ENCODE results near the gene SMG6. TPM values are rescaled to one million over a fixed set of nuclear protein-coding genes. Genes with fewer than 3 reads are reported as not detected.

The SMG6 gene
- polyA plus RNA-seq, 1 of the 3 experiments (the other 2 are of a cell fraction), result 15.7 TPM

GRCh38 chr17:2054512-2055291 lies 248.9 kb downstream of the SMG6 start, which contains the start of gene HIC1:
Gene HIC1, plus strand, starts transcription at chr17:2055103. Its CDS starts 1,588 bp downstream, at chr17:2056691.
- Histone ChIP-seq H3K79me2 (ENCODE audit: insufficient read depth) (no peaks in the 10 kb centered on the region), H3K27ac (ENCODE audit: low read depth in 2 of 2, low read length in 1 of 2) (peak within 1 kb of the TSS in 1 of 2 experiments; percentile 55; a peak in 1 of 4 replicates), H3K9ac (peak within 1 kb of the TSS; percentile 57; the same call in 1 of the 2 replicates), H2AFZ (ENCODE audit: low read depth) (peak within 1 kb of the TSS; percentile 41; the same call in 1 of the 2 replicates), H3K27me3 (ENCODE audit: insufficient read depth) (no peaks in the 10 kb centered on the region), H3K4me2 (peak within 1 kb of the TSS; percentile 92), H3K9me2 (no peaks in the 10 kb centered on the region), H4K20me1 (ENCODE audit: insufficient read depth) (peaks cover 5% of the 10 kb centered on the region; the same call in 1 of the 2 replicates), H3K4me3 (ENCODE audit: low read depth in 2 of 2, low read length in 1 of 2) (peak within 1 kb of the TSS; percentile 57 to 62), H3K4me1 (ENCODE audit: control insufficient read depth in 1 of 2, insufficient read depth in 2 of 2, low read depth in 1 of 2, low read length in 1 of 2) (peaks cover 0 to 6% of the 10 kb centered on the region in 2 experiments; a peak in 1 of 4 replicates), H3K9me3 (no peaks in the 10 kb centered on the region), H3F3A (replicated peaks; ENCODE audit: insufficient read depth) (peaks cover 12% of the 10 kb centered on the region), H3K36me3 (replicated peaks in 1 of 2; ENCODE audit: control insufficient read depth in 1 of 2, insufficient read depth in 2 of 2, low read length in 1 of 2) (peaks cover 0 to 6% of the 10 kb centered on the region in 2 experiments)
- CTCF ChIA-PET, result interaction anchor here (0.6 to 8.0 kb wide), 65 partner anchors 11 to 315 kb away, joined by 3 to 185 read pairs (median 5); partner anchors contain the start of gene OVCA2
- WGBS (ENCODE audit: low lambda C conversion rate), result 60% methylated on average over 1 of the region's 72 CpGs
- POLR2A ChIA-PET, result interaction anchor here (1.5 kb wide), 1 partner anchor 190 kb away, joined by 9 read pairs; no protein-coding TSS in a partner anchor
- peak; percentile 93 for DNase-seq
- TF ChIP-seq PBX3 (IDR thresholded peaks at IDR 0.05) (no peak), CTCF (IDR thresholded peaks at IDR 0.05) (peak; percentile 72), YY1 (IDR thresholded peaks at IDR 0.05; ENCODE audit: low read depth) (no peak), EP300 (IDR thresholded peaks at IDR 0.05; ENCODE audit: borderline replicate concordance in 1 of 2, low read depth in 1 of 2, low read length in 1 of 2) (no peak; a peak in 1 of 4 replicates), RCOR1 (IDR thresholded peaks at IDR 0.05; ENCODE audit: low read length) (no peak), MAX (IDR thresholded peaks at IDR 0.05; ENCODE audit: low read depth) (peak; percentile 43; the same call in 1 of the 2 replicates), FOXJ3 (CRISPR knock-in tag; IDR thresholded peaks at IDR 0.05) (no peak), GATA2 (CRISPR knock-in tag; IDR thresholded peaks at IDR 0.05) (no peak), MXI1 (IDR thresholded peaks at IDR 0.05; ENCODE audit: low read depth, low read length) (no peak), SMC3 (IDR thresholded peaks at IDR 0.05; ENCODE audit: low read depth, low read length) (peak; percentile 92), NFIC (IDR thresholded peaks at IDR 0.05; ENCODE audit: borderline replicate concordance) (no peak), ZBTB33 (IDR thresholded peaks at IDR 0.05; ENCODE audit: borderline replicate concordance, low read depth) (no peak), CHD2 (IDR thresholded peaks at IDR 0.05; ENCODE audit: low read length, partially characterized antibody) (no peak), POLR2AphosphoS5 (IDR thresholded peaks at IDR 0.05; ENCODE audit: low read depth, low read length) (0 out of 2 replicates have a peak, but pooled peaks have one; percentile 9), EZH2phosphoT487 (IDR thresholded peaks at IDR 0.05; ENCODE audit: borderline replicate concordance, low read depth) (no peak), REST (IDR thresholded peaks at IDR 0.05; ENCODE audit: low read depth, low read length) (peak; percentile 39; the same call in 1 of the 2 replicates), NRF1 (IDR thresholded peaks at IDR 0.05; ENCODE audit: low read depth, low read length) (no peak), FOXM1 (IDR thresholded peaks at IDR 0.05; ENCODE audit: low read depth) (no peak), TAF1 (IDR thresholded peaks at IDR 0.05; ENCODE audit: borderline replicate concordance, low read depth, low read length) (no peak), USF2 (IDR thresholded peaks at IDR 0.05; ENCODE audit: borderline replicate concordance, low read depth, low read length) (no peak), TCF12 (IDR thresholded peaks at IDR 0.05) (no peak), SIN3A (IDR thresholded peaks at IDR 0.05; ENCODE audit: borderline replicate concordance, low read depth, low read length) (no peak)
